Activated T-cell treated with anti-CD3 and anti-CD28 coated beads, Interleukin-2, amount 50 U/mL, for 24 hours (primary cell): ENCODE measurements around the gene GTPBP1.

Source experiments
- DNase-seq: peaks from one replicate; pipeline ENCODE4 v3.0.0-alpha.2; 2020
- H3K27ac Mint-ChIP-seq: 2 replicates; pipeline ENCODE4 v1.8.0; 2020; ENCODE audit warnings: mild to moderate bottlenecking, mixed read lengths
- H3K27me3 Mint-ChIP-seq: 2 replicates; pipeline ENCODE4 v1.8.0; 2020; ENCODE audit warnings: mixed read lengths
- H3K36me3 Mint-ChIP-seq: 2 replicates; pipeline ENCODE4 v1.8.0; 2020; ENCODE audit warnings: low read depth, mixed read lengths
- H3K4me1 Mint-ChIP-seq: 2 replicates; pipeline ENCODE4 v1.8.0; 2020; ENCODE audit warnings: low read depth, mixed read lengths
- H3K4me3 Mint-ChIP-seq: 2 replicates; pipeline ENCODE4 v1.8.0; 2020; ENCODE audit warnings: mild to moderate bottlenecking, moderate library complexity, mixed read lengths
- H3K9me3 Mint-ChIP-seq: 2 replicates; pipeline ENCODE4 v1.8.0; 2020; ENCODE audit warnings: mixed read lengths

The GTPBP1 gene

DNA sequence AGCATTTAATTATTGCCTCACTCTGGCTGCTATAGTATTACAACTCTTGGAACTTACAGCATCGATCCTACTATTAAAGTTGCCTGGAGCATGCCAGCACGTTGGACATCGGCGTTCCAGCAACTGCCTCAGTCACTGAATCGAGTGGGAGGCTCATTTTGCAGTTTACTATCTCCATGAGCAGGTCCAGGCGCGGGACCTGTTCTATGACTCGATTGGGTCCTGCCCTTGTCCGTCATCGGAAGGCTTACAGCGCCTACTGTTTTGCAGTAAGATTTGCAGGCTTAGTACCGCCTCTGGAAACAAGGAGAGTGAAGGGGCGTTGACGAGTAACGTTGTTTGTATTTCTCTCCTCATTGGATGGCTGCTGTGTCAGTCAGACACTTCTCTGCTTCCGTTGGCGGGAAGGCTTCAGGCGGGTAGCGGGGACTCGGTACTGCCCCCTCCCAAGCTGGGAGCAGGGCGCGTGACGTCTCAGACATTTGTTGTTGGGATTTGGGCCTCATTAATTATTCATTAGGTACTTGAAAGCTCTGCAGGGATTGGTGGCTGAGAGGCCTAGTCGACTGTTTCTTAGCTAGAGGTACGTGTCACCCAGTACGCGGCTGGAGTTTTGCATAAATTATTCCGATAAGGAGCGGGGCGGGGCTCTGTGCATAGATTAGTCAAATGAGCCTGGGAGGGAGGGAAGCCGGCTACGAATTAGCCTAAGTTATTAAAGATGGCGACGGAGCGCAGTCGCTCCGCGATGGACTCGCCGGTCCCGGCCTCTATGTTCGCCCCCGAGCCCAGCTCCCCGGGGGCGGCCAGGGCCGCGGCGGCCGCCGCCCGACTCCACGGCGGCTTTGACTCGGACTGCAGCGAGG lies at the start of gene GTPBP1:
Gene GTPBP1, plus strand, starts transcription at position 710 of the 866 bp plus-strand sequence. Its CDS starts 12 bp downstream, at position 722.
- peaks cover 41% of the 10 kb centered on the region for H3K36me3 Mint-ChIP-seq
- no peaks in the 10 kb centered on the region for H3K27me3 Mint-ChIP-seq
- H3K4me1 Mint-ChIP-seq, result peaks cover 55% of the 10 kb centered on the region
- peak; percentile 91 for DNase-seq
- H3K27ac Mint-ChIP-seq, result peak within 1 kb of the TSS; percentile 98
- peak within 1 kb of the TSS; percentile 93 for H3K4me3 Mint-ChIP-seq
- no peaks in the 10 kb centered on the region for H3K9me3 Mint-ChIP-seq

DNA sequence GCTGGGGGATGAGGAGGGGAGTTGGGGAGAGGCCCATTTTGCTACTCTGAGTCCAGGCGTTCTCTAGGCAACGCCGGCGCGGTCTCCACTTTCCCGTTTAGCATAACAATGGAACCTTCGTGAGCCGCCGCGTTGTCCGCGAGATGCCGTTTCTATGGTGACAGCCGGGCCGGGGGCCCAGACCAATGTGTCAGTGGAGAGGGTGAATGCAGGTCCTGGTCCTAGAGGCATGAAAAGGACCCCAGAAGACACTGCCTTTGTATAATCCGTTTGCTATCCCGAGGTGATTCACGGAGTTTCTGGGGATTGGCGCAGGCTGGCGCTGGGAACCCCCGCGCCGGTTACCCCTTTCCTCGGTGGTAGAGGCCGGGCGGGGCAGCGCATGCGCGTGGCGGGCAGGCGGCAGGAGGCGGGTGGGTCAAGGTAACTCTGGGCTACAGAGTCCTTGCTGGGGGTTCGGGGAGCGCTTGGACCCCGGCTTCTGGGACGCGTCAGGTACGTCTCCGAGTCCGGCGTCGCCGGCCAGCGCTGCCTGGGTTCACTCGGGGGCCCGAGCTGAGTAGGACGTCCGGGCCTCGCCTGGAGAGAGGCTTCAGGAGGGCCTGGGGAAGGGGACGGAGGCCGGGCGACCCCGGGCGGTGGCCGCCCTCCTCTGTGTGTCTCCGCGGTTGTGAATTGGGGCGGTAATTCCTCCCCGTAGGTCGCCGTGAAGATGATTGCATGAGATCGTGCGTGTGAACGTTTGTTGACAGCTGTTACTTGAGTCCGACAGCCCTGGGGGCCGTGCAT lies 49.3 kb upstream of the GTPBP1 start, which contains the start of the genes CBY1 and FAM227A:
Gene CBY1, plus strand, starts transcription at position 383 of the 789 bp plus-strand sequence. CDS start 11,417 bp downstream, outside the sequence.
Gene FAM227A, minus strand, starts transcription at position 137 of the 789 bp plus-strand sequence. CDS start 6,224 bp downstream, outside the sequence.
- H3K27ac Mint-ChIP-seq, result peak within 1 kb of the TSS; percentile 98
- H3K4me3 Mint-ChIP-seq, result peak within 1 kb of the TSS; percentile 89
- peaks cover 22% of the 10 kb centered on the region for H3K36me3 Mint-ChIP-seq
- H3K27me3 Mint-ChIP-seq, result no peaks in the 10 kb centered on the region
- H3K9me3 Mint-ChIP-seq, result no peaks in the 10 kb centered on the region
- H3K4me1 Mint-ChIP-seq, result peaks cover 19% of the 10 kb centered on the region
- DNase-seq, result peak; percentile 95

DNA sequence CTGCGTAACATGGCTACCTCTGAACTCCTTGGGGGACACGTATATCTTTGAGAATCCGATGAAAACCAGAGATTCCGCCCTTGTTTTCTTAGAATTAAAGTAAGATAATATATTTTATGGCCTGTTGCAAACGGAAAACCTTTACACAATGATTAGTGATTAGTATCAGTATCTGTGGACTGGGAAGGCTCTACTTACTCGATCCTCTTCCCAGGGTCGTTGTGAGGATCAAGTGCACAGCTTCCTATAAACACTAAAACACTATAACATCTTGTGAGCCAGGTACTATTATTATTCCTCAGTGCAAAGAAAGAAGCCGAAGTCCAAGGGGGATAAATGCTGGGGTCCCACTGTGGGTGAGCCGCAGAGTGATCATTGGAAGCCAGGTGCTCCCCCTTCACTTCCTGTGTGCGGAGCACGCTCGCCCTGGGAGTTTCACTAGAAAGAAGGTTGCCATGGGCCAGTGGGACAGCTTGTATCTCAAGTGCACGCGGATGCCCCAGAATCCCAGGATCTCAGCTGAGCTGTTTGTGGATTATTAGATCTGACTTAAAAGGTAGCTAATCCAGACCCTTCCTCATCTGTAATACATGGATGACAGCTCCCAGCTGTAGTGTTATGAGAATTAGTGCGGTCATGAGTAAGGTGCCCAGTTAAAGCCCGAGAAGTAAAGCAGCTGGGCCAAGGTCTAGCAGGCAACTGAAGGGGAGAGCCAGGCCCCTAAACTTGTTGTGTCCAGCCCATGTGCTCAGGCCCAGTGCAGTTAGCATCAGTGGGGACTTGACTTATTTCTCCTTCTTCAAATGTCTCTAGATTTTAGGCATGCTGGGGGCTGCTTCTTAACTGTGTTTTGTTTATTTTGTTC lies 48.5 kb upstream of the GTPBP1 start:
- peak overlapping the region; percentile 98 for H3K27ac Mint-ChIP-seq
- peaks cover 26% of the 10 kb centered on the region for H3K36me3 Mint-ChIP-seq
- peak overlapping the region; percentile 89 for H3K4me3 Mint-ChIP-seq
- no peaks in the 10 kb centered on the region for H3K27me3 Mint-ChIP-seq
- H3K9me3 Mint-ChIP-seq, result no peaks in the 10 kb centered on the region
- DNase-seq, result peak; percentile 57
- peaks cover 19% of the 10 kb centered on the region for H3K4me1 Mint-ChIP-seq

DNA sequence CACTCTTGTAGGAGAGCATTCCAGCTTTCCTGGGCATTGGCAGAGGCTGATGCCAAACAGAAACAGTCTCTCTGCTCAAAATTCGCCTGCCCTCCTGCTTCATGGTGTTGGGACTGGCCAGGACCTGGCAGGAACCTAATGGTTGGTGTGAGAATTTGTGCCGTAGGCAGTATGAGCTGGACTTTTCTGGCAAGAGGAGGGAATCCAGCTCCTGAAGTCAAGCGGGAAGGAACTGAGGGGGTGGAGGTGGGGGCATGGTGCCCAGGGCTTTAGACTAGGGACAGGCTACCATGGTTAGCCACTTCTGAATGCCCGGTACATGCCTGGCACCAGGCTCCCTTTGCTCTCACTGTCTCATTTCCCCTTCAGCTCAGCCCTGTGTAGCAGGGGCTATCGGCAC lies 30.9 kb upstream of the GTPBP1 start:
- Mint-ChIP-seq H3K4me3 (no peak overlapping the region), H3K4me1 (no peaks in the 10 kb centered on the region), H3K9me3 (no peaks in the 10 kb centered on the region), H3K27me3 (no peaks in the 10 kb centered on the region), H3K36me3 (peaks cover 32% of the 10 kb centered on the region), H3K27ac (no peak overlapping the region)
- no peak for DNase-seq

DNA sequence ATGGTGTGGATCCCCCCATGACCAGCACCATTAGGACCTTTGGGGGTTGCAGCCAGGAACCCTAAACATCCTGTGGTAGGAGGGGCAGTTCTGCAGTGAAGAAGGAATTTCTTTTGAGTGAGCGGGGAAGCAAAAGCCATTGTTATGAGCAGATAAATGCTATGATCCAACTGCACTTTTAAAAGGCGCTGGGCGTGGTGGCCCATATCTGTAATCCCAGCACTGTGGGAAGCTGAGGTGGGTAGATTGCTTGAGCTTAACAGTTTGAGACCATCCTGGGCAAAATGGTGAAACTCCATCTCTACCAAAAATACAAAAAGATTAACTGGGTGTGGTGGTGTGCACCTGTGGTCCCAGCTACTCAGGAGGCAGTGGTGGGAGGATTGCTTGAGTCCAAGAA lies 29.9 kb upstream of the GTPBP1 start:
- Mint-ChIP-seq H3K4me3 (no peak overlapping the region), H3K27ac (no peak overlapping the region), H3K9me3 (no peaks in the 10 kb centered on the region), H3K27me3 (no peaks in the 10 kb centered on the region), H3K4me1 (no peaks in the 10 kb centered on the region), H3K36me3 (peaks cover 29% of the 10 kb centered on the region)
- no peak for DNase-seq

DNA sequence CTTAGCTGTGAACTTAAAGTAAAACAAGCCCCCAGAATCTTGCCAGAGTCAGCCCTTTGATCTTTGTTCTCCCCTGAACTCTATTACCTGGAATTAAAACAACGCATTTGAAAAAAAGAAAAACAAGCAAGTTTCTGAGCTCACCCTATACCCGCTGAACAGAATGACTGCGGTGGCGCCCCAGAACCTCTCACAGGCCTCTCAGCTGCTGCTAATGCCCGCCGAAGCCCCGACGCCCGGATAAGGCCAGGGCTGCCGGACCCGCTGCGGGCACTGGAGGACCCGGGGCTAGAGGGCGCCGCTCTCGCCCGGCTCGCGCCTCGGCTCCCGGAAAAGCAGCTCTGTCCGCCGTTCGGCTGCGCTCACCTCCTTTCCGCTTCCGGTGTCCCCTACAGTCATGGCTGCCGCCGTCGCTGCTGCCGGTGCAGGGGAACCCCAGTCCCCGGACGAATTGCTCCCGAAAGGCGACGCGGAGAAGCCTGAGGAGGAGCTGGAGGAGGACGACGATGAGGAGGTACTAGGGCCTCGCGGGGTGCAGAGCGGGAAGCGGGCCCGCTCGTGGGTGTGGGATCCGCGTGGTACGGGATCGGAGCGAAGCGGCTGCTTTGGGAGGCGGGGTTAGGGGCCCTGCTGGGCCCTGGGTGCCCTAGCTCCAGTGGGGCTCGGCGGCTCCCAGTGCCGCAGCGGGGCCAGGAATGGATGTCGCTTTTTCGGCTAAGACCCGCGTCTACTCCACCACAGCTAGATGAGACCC lies 24.0 kb upstream of the GTPBP1 start, which contains the start of gene TOMM22:
Gene TOMM22, plus strand, starts transcription at position 376 of the 754 bp plus-strand sequence. Its CDS starts 22 bp downstream, at position 398.
- peak; percentile 91 for DNase-seq
- H3K36me3 Mint-ChIP-seq, result peaks cover 51% of the 10 kb centered on the region

DNA sequence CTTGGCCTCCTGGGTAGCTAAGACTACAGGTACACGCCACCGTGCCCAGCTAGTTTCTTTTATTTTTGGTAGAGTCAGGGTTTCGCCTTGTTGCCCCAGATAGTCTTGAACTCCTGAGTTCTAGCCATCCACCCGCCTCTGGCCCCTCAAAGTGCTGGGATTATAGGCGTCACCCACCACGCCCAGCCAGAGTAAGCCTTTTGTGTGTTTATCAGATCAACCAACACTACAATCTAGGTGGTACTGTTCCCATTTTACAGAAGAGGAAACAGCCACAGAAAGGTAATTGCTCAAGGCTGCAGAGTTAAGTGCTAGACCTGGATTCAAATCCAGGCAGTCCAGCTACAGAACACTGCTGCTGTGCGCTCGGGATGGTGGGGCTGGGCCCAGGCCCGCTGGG lies 20.8 kb upstream of the GTPBP1 start:
- Mint-ChIP-seq H3K27me3 (no peaks in the 10 kb centered on the region), H3K4me1 (peaks cover 20% of the 10 kb centered on the region), H3K27ac (peak overlapping the region; percentile 11), H3K36me3 (peaks cover 82% of the 10 kb centered on the region), H3K9me3 (no peaks in the 10 kb centered on the region), H3K4me3 (no peak overlapping the region)
- DNase-seq, result no peak

More for the DNA sequence above, 24.0 kb upstream of the GTPBP1 start, which contains the start of gene TOMM22:
- Mint-ChIP-seq H3K9me3 (no peaks in the 10 kb centered on the region), H3K4me3 (peak within 1 kb of the TSS; percentile 100), H3K27ac (peak within 1 kb of the TSS; percentile 99), H3K4me1 (peaks cover 20% of the 10 kb centered on the region), H3K27me3 (no peaks in the 10 kb centered on the region)

DNA sequence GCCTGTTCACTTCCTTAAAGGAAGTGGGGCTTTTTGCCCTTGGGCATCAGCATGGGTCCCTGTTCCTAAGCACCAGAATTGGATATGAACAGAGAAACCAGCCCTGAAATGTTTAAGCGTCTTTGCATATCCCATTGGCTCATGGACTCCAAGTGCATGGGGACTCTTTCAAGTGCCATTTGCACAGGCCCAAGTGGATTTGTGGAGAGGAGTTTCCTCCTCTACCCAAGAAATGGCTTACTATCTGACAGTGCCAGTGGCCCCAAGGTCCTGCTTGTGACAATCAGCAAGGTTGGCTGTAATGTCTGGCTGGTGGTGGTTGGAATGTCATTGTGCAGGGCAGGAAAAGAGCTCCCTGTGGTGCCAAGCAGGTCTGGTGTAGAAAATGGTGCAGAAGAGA lies 20.0 kb upstream of the GTPBP1 start:
- Mint-ChIP-seq H3K9me3 (no peaks in the 10 kb centered on the region), H3K4me1 (peaks cover 22% of the 10 kb centered on the region), H3K36me3 (peaks cover 88% of the 10 kb centered on the region), H3K4me3 (no peak overlapping the region), H3K27ac (no peak overlapping the region), H3K27me3 (no peaks in the 10 kb centered on the region)
- DNase-seq, result no peak

DNA sequence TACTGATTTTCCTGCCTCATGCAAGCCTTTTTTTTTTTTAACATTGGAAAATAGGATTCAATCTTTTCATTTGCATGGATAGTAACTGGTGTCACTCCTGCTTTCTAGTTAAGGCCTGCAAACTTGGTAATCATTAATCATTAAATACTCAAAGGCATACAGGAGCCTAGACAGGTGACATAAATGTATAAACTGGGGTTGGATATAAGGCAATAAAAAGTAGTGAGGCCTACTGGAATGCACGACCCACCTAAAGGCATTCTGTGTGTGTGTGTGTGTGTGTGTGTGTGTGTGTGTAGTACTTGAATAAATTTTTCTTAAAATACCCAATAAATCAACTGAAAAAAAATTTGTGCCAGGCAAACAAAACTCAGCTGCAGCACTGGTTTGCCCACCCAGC lies 16.1 kb upstream of the GTPBP1 start:
- Mint-ChIP-seq H3K4me1 (peaks cover 26% of the 10 kb centered on the region), H3K4me3 (no peak overlapping the region), H3K27me3 (no peaks in the 10 kb centered on the region), H3K36me3 (peaks cover 94% of the 10 kb centered on the region), H3K9me3 (no peaks in the 10 kb centered on the region), H3K27ac (no peak overlapping the region)
- no peak for DNase-seq

DNA sequence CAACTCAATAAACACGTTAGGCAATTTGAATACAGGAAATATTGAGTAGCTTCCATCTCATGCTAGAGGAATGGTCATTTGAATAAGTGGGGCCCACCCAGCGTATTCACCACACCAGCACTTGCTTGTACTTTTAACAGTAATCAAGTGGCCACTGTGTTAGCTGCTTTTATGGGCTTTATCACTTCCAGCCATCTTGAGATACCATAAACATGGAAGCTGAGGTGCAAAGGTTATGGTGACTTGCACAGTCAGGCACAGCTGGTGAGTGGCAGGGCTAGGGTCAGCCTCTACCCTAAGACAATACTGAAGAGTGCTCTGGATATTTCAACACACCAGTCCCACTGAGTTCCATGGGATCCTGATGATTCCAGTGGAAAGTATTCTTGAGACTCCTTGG lies 11.7 kb upstream of the GTPBP1 start:
- no peak for DNase-seq
- H3K27me3 Mint-ChIP-seq, result no peaks in the 10 kb centered on the region
- peaks cover 67% of the 10 kb centered on the region for H3K4me1 Mint-ChIP-seq
- H3K36me3 Mint-ChIP-seq, result peaks cover 90% of the 10 kb centered on the region
- no peak overlapping the region for H3K4me3 Mint-ChIP-seq
- H3K9me3 Mint-ChIP-seq, result no peaks in the 10 kb centered on the region
- H3K27ac Mint-ChIP-seq, result peak overlapping the region; percentile 65

DNA sequence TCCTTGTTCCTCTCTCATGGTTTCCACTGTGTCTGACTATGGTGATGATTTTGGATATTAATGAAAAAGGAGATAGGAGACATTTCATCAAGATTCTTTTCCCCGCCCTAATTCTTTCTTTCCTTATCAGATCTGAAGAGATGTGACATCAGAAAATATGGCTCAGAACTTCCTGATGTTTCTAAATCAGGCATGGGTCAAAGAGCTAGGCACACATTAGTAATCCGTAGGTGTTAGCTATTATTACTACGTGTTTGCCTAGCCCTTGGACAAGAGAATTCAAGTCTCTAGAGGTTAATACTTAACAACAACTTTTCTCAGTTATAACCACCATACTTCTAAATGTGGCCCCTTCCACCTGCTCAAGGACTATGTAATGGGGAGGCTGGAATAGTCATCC lies 10.8 kb upstream of the GTPBP1 start:
- Mint-ChIP-seq H3K4me3 (no peak overlapping the region), H3K27ac (peak overlapping the region; percentile 79), H3K9me3 (no peaks in the 10 kb centered on the region), H3K4me1 (peaks cover 76% of the 10 kb centered on the region), H3K36me3 (peaks cover 90% of the 10 kb centered on the region), H3K27me3 (no peaks in the 10 kb centered on the region)
- DNase-seq, result no peak

DNA sequence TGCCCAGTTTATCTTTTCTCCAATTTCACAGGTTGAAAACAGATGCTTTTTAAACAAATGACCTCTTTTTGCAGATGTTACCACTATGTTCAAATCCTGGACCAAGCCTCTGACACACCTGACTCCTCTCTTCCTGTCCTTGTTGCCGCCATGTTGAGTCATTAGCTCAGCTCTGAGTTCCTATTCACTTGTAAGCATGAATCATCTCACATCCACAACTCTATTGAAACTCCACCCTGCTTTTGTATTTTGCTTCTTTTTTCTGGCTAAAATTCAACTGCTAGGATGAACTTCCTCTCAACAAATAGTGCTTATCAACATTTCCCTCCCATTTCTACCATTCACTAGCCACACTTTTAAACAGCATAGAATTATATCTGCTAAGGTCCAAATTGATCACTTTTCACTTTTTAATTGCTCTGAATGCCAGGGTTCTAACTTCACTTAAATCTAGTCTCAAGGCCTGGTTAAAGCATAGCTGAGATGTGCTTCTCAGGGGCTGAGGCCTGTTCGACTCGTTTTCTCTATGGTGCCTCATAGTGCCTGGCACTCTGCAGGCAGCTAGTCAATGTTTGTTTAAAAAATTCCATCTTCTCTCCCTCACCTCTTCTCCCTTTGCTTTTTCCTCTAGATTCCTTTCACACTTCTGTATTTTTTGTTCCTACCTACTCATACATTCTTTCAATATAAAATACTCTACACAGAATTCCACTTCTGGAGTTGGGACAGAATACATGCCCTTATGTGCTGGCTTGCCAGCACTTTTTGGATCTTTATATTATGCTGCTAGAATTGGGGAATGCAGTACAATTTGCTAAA lies 8.9 kb upstream of the GTPBP1 start:
- DNase-seq, result no peak
- no peaks in the 10 kb centered on the region for H3K27me3 Mint-ChIP-seq
- H3K4me1 Mint-ChIP-seq, result peaks cover 76% of the 10 kb centered on the region
- no peaks in the 10 kb centered on the region for H3K9me3 Mint-ChIP-seq
- peak overlapping the region; percentile 92 for H3K27ac Mint-ChIP-seq
- peaks cover 78% of the 10 kb centered on the region for H3K36me3 Mint-ChIP-seq
- peak overlapping the region; percentile 93 for H3K4me3 Mint-ChIP-seq
